AG04449 (cell line): ENCODE measurements around the gene AHRR.

Experiments
- CTCF ChIA-PET: fragments of 350-600 bp; formaldehyde crosslinking; extraction: SDS; loops from one replicate; lab custom pipeline; 2021; ENCODE audit warnings: antibody characterized with exemption; lab: Yijun Ruan, JAX
- POLR2A ChIA-PET: fragments of 400-600, 350-600 bp; formaldehyde crosslinking; extraction: SDS; loops from one replicate; lab custom pipeline; 2020; ENCODE audit warnings: antibody characterized with exemption, inconsistent platforms; lab: Yijun Ruan, JAX
- DNase-seq: peaks from one replicate; pipeline ENCODE4 v3.0.0-alpha.2; 2010; ENCODE audit warnings: low read depth, low spot score
- H3K4me3 ChIP-seq: 2 replicates; pipeline ENCODE4 v1.5.1; 2011; ENCODE audit warnings: low read depth, mild to moderate bottlenecking, control low read depth, low read length
- CTCF ChIP-seq: IDR thresholded peaks from one replicate; pipeline ENCODE4 v1.5.1; 2011; ENCODE audit warnings: mild to moderate bottlenecking, moderate library complexity, low read length, control low read depth, inconsistent platforms; ENCODE audit not compliant: insufficient read depth; ENCODE audit errors: missing control alignments

Gene AHRR

GRCh38 chr5:333945-334344 is 12.4 kb downstream of the AHRR start:
- ChIA-PET CTCF (interaction anchor here (5.3 kb wide), 1 partner anchor 13 kb away, joined by 19 read pairs; the partner anchor contains the start of gene AHRR), POLR2A (no interaction called here)
- no peak for TF ChIP-seq CTCF
- no peak overlapping the region for H3K4me3 ChIP-seq
- DNase-seq, result no peak

DNA sequence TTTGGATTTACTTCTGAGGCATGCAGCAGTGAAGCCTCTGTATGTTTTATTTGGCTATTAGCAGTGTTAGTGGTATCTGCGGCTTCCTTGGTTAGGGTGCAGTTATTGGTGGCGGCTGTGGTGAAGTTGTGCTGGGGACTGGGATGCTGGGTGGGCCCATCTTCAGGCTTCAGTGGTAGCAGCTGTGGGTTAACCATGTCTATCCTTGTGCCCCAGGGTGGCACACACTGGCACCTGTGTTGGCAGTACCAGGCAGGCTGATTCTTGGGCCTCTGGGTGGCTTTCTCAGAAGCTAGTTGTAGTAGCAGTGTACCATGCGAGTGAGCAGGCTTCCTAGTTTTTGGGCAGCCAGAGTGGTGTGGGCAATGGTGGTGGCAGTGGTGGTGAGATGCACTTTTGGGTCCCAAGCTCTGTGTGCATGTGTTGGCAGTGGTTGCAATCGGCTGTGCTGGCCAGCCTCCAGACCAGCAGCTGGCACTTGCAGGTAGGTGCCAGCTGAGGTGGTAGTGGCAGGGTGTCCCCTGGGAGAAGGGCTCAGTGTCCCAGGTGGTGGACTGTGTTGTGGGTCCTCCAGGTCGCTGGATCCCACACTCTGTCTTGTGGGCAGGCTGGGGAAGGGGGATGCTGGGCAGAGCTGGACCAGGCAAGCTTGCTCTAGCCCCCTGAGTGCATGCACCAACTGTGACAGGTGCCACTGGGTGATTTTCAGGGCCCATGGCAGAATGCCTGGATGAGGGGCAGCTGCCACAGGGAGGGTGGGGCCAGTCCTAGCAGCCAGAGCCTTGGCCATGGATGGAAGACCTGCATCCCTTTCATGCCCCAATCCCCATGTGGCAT is 13.6 kb downstream of the AHRR start:
- POLR2A ChIA-PET, result no interaction called here
- no peak overlapping the region for H3K4me3 ChIP-seq
- no peak for TF ChIP-seq CTCF
- CTCF ChIA-PET, result interaction anchor here (5.3 kb wide), 1 partner anchor 14 kb away, joined by 19 read pairs; the partner anchor contains the start of gene AHRR
- DNase-seq, result no peak

DNA sequence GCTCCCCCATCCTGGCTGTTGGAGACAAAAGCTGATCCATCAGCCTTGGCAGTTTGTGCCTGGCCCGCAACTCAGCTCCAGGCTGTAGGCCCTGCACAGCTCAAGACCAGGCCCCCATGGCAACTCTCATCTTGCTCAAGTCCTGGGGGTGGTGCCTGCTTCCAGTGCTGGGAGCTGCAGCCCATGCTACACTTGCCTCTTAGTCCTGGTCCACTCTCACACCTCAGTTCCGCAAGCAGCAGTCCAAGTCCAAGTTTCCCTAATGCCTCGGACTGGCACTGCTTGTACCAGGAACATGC is 14.2 kb downstream of the AHRR start:
- POLR2A ChIA-PET, result no interaction called here
- DNase-seq, result no peak
- no peak overlapping the region for H3K4me3 ChIP-seq
- no peak for TF ChIP-seq CTCF
- CTCF ChIA-PET, result interaction anchor here (5.3 kb wide), 1 partner anchor 15 kb away, joined by 19 read pairs; the partner anchor contains the start of gene AHRR

- TF ChIP-seq CTCF, result peak; percentile 59
- no peak for DNase-seq
- POLR2A ChIA-PET, result no interaction called here
- H3K4me3 ChIP-seq, result no peak overlapping the region
- CTCF ChIA-PET, result interaction anchor here (0.6 to 5.3 kb wide), 21 partner anchors 8 to 109 kb away, joined by 3 to 19 read pairs (median 7); partner anchors contain the start of gene AHRR
Measured at GRCh38 chr5:337563-338130, 16.1 kb downstream of the AHRR start.

DNA sequence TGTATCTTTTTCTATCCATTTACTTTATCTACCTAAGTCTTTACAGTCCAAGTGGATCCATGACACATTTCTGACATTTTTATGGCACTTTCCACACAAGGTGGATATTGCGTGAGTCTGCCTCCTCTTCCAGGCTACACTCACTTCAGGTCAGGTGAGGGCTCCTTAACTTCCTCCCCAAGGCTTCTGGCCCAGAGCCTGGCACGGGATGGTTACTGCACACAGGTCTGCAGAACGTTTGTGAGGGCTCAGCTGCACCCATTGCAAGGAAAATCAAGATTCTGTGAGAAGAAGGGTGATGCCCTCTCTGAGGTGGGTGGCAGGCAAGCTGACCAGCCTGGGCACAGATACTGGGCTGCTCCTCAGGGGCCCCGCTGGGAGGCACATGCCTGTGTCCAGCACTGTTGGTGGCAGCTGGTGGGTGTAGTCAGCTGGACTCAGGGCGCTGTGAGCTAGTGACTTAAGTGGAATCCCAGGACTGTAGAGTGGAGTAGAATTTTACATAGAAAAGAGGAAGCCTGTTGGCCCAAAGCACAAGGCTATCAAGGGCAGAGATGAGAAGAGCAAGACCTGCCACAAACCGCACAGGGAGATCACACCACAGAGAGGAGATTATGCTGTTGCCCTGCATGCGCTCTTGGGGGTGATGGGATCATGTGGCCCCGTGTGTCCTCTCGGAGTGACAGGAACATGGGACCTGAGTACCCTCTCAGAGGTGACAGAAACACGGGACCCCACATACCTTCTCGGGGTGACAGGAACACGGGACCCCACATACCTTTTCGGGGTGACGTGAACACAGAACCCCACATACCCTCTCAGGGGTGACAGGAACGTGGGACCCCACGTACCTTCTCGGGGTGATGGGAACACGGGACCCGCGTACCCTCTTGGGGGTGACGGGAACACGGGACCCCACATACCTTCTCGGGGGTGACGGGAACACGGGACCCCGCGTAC is 21.3 kb downstream of the AHRR start:
- TF ChIP-seq CTCF, result no peak
- ChIA-PET POLR2A (no interaction called here), CTCF (no interaction called here)
- no peak for DNase-seq
- H3K4me3 ChIP-seq, result no peak overlapping the region; the same call in none of the 2 replicates
